H1 (cell line): Measurements from ENCODE around the gene EGF. TPM values are rescaled to one million over a fixed set of nuclear protein-coding genes. Genes with fewer than 3 reads are reported as not detected.

Source experiments
- CTCF ChIA-PET: fragments of 300-600 bp; sonication (Branson Sonifier 250); formaldehyde crosslinking; loops from one replicate; lab custom pipeline; 2021; ENCODE audit not compliant: partially characterized antibody; lab: Charles Lee
- POLR2A ChIA-PET: fragments of 300-600 bp; sonication (Branson Sonifier 250); formaldehyde crosslinking; loops from one replicate; lab custom pipeline; 2021; ENCODE audit warnings: inconsistent platforms; ENCODE audit not compliant: partially characterized antibody; lab: Charles Lee
- DNase-seq, 2 experiments: peaks; one replicate each; pipeline versions ENCODE4 v3.0.0 to v3.0.0-alpha.2; 2010 to 2022; ENCODE audit warnings: low spot score in 2 of 2, low read depth in 1 of 2, mixed read lengths in 1 of 2
- FAIRE-seq: peaks from 2 replicates; lab custom pipeline; 2011; peaks lifted over from hg19 to GRCh38; lab: Jason Lieb, UNC
- H2AFZ ChIP-seq: 2 replicates; pipeline ENCODE4 v1.8.1; 2012; ENCODE audit warnings: low read length, inconsistent platforms
- H2AK5ac ChIP-seq: 2 replicates; pipeline ENCODE4 v1.6.1; 2013; ENCODE audit warnings: low read depth, low read length
- H2BK120ac ChIP-seq: replicated peaks from 2 replicates; pipeline ENCODE3; 2013; ENCODE audit warnings: low read depth, low read length, inconsistent platforms
- H2BK12ac ChIP-seq: 2 replicates; pipeline ENCODE4 v1.6.1; 2013; ENCODE audit warnings: low read depth, low read length
- H2BK15ac ChIP-seq: 2 replicates; pipeline ENCODE4 v1.6.1; 2013; ENCODE audit warnings: low read length
- H2BK20ac ChIP-seq: 2 replicates; pipeline ENCODE4 v1.6.1; 2013; ENCODE audit warnings: low read length
- H2BK5ac ChIP-seq: 2 replicates; pipeline ENCODE4 v1.6.1; 2013; ENCODE audit warnings: low read depth, low read length
- H3K14ac ChIP-seq: 2 replicates; pipeline ENCODE4 v1.6.1; 2013; ENCODE audit warnings: inconsistent platforms; ENCODE audit not compliant: insufficient read length
- H3K18ac ChIP-seq: 2 replicates; pipeline ENCODE4 v1.6.1; 2013; ENCODE audit warnings: low read length; ENCODE audit errors: extremely low read depth
- H3K23ac ChIP-seq: 2 replicates; pipeline ENCODE4 v1.6.1; 2013; ENCODE audit warnings: inconsistent platforms; ENCODE audit not compliant: insufficient read length
- H3K23me2 ChIP-seq: 2 replicates; pipeline ENCODE4 v1.6.1; 2013; ENCODE audit warnings: low read depth, low read length
- H3K27ac ChIP-seq: 2 replicates; pipeline ENCODE4 v1.6.1; 2011; ENCODE audit warnings: low read depth, low read length, inconsistent platforms
- H3K27me3 ChIP-seq, 4 experiments: replicated peaks in 1 of 4; 1 replicate in 1 of 4; 2 replicates in 3 of 4; pipeline versions ENCODE4 v1.6.1 to v1.8.1; 2011 to 2013; ENCODE audit warnings: low read length in 3 of 4, mild to moderate bottlenecking in 3 of 4, inconsistent platforms in 2 of 4, mixed read lengths in 2 of 4, moderate library complexity in 1 of 4; ENCODE audit not compliant: control insufficient read depth in 3 of 4, insufficient read depth in 3 of 4; ENCODE audit errors: extremely low read depth in 1 of 4
- H3K36me3 ChIP-seq, 4 experiments: 2 replicates each; pipeline versions ENCODE4 v1.6.1 to v1.8.1; 2011 to 2013; ENCODE audit warnings: mild to moderate bottlenecking in 4 of 4, low read length in 3 of 4, moderate library complexity in 2 of 4, control low read depth in 1 of 4, inconsistent platforms in 1 of 4; ENCODE audit not compliant: insufficient read depth in 4 of 4, control insufficient read depth in 2 of 4
- H3K4ac ChIP-seq: replicated peaks from 2 replicates; pipeline ENCODE3; 2013; ENCODE audit warnings: low read length, low read depth, mixed read lengths, inconsistent platforms; ENCODE audit not compliant: insufficient read length
- H3K4me1 ChIP-seq, 4 experiments: replicated peaks in 1 of 4; 1 replicate in 1 of 4; 2 replicates in 3 of 4; pipeline versions ENCODE4 v1.6.1 to v1.8.1; 2011 to 2013; ENCODE audit warnings: low read length in 3 of 4, inconsistent platforms in 2 of 4, mixed read lengths in 1 of 4; ENCODE audit not compliant: insufficient read depth in 4 of 4, control insufficient read depth in 3 of 4
- H3K4me2 ChIP-seq, 2 experiments: 2 replicates each; pipeline versions ENCODE4 v1.6.1 to v1.8.1; 2011 to 2013; ENCODE audit warnings: low read depth in 2 of 2, low read length in 2 of 2, control low read depth in 1 of 2, inconsistent platforms in 1 of 2, mild to moderate bottlenecking in 1 of 2; ENCODE audit not compliant: insufficient read depth in 1 of 2
- H3K4me3 ChIP-seq, 4 experiments: fragments of 200-600, 300-600 bp in 1 of 4; sonication (generic), shearing (Covaris generic), sonication (Bioruptor Twin) in 1 of 4; 2 replicates each; pipeline versions ENCODE4 v1.5.1 to v1.8.1; 2011 to 2016; ENCODE audit warnings: low read length in 4 of 4, low read depth in 3 of 4, control low read depth in 2 of 4, inconsistent platforms in 2 of 4, mild to moderate bottlenecking in 2 of 4, mixed read lengths in 1 of 4, moderate library complexity in 1 of 4; ENCODE audit not compliant: insufficient read depth in 2 of 4; ENCODE audit errors: extremely low read depth in 1 of 4
- H3K56ac ChIP-seq: replicated peaks from 2 replicates; pipeline ENCODE3; 2013; ENCODE audit warnings: low read depth, mild to moderate bottlenecking, mixed read lengths, low read length, inconsistent platforms; ENCODE audit not compliant: insufficient read length
- H3K79me1 ChIP-seq: 2 replicates; pipeline ENCODE4 v1.6.1; 2013; ENCODE audit warnings: low read depth, low read length, control low read depth
- H3K79me2 ChIP-seq, 2 experiments: 2 replicates each; pipeline versions ENCODE4 v1.6.1 to v1.8.1; 2012 to 2013; ENCODE audit warnings: low read length in 2 of 2, mild to moderate bottlenecking in 2 of 2, inconsistent platforms in 1 of 2; ENCODE audit not compliant: insufficient read depth in 2 of 2, control insufficient read depth in 1 of 2
- H3K9ac ChIP-seq, 4 experiments: replicated peaks in 1 of 4; 1 replicate in 1 of 4; 2 replicates in 3 of 4; pipeline versions ENCODE4 v1.6.1 to v1.8.1; 2011 to 2013; ENCODE audit warnings: low read depth in 3 of 4, low read length in 3 of 4, control low read depth in 2 of 4, mild to moderate bottlenecking in 2 of 4, moderate library complexity in 2 of 4, inconsistent platforms in 1 of 4; ENCODE audit errors: extremely low read depth in 1 of 4
- H3K9me3 ChIP-seq, 2 experiments: 2 replicates each; pipeline versions ENCODE4 v1.6.1 to v1.8.1; 2012 to 2013; ENCODE audit warnings: mild to moderate bottlenecking in 2 of 2, moderate library complexity in 2 of 2, control low read depth in 1 of 2, inconsistent platforms in 1 of 2, low read depth in 1 of 2, low read length in 1 of 2, mixed read lengths in 1 of 2; ENCODE audit not compliant: insufficient read depth in 2 of 2
- H4K20me1 ChIP-seq, 2 experiments: replicated peaks in 1 of 2; 2 replicates each; pipeline versions ENCODE3 to v1.8.1; 2011 to 2013; ENCODE audit warnings: inconsistent platforms in 2 of 2, low read length in 2 of 2, mild to moderate bottlenecking in 1 of 2; ENCODE audit not compliant: insufficient read depth in 2 of 2, control insufficient read depth in 1 of 2
- H4K5ac ChIP-seq: 2 replicates; pipeline ENCODE4 v1.6.1; 2013; ENCODE audit warnings: low read length, low read depth, mixed read lengths, inconsistent platforms; ENCODE audit not compliant: insufficient read length
- H4K8ac ChIP-seq: 2 replicates; pipeline ENCODE4 v1.8.0; 2013; ENCODE audit warnings: mild to moderate bottlenecking, moderate library complexity, low read length, inconsistent platforms; ENCODE audit not compliant: insufficient read depth; ENCODE audit errors: extremely low read depth
- H4K91ac ChIP-seq: replicated peaks from 2 replicates; pipeline ENCODE3; 2013; ENCODE audit warnings: low read length, mixed read lengths, inconsistent platforms; ENCODE audit not compliant: insufficient read length
- EGR1 ChIP-seq: IDR thresholded peaks from 2 replicates; pipeline ENCODE4 v1.6.1; 2011; ENCODE audit warnings: low read depth, low read length, borderline replicate concordance
- JUND ChIP-seq: IDR thresholded peaks from 2 replicates; pipeline ENCODE4 v1.6.1; 2011; ENCODE audit warnings: mild to moderate bottlenecking, improper control_type of control experiment, low read length
- TAF7 ChIP-seq: optimal IDR thresholded peaks from 2 replicates; pipeline ENCODE3; 2011; ENCODE audit warnings: low read depth, mild to moderate bottlenecking, inconsistent platforms, low read length, moderate library complexity, borderline replicate concordance
- WGBS, 2 experiments: shearing (Covaris generic) in 1 of 2; methylation state at CpG; one replicate each; pipeline versions ENCODE4 v1.1.6 to v1.1.7; 2013 to 2015; ENCODE audit warnings: low lambda C conversion rate in 2 of 2, mixed read lengths in 2 of 2, inconsistent platforms in 1 of 2, low coverage in 1 of 2, missing lambda C conversion rate in 1 of 2; ENCODE audit not compliant: insufficient replicate concordance in 2 of 2, insufficient coverage in 1 of 2, insufficient read length in 1 of 2; ENCODE audit errors: extremely low coverage in 1 of 2, missing lambda C conversion rate in 1 of 2; 5-methylcytosine and 5-hydroxymethylcytosine counted together
- polyA plus RNA-seq, 7 experiments: library from polyadenylated mRNA; depleted of rRNA in 3 of 7; stranded (reverse) in 5 of 7; unstranded in 2 of 7; fragments of >200 nt in 5 of 7; fragments of 200-250 nt in 2 of 7; gene quantifications; 1 replicate in 5 of 7; 2 replicates in 1 of 7; 4 replicates in 1 of 7; pipeline versions ENCODE4 v1.2.1 to v1.2.3, GENCODE V29; 2011 to 2013; ENCODE audit warnings: missing spikeins in 2 of 7, mixed read lengths in 2 of 7
- total RNA-seq: library from RNA; stranded (reverse); fragmentation: NEBNext Ultra II Directional; extraction: Animal tissue kit (Norgen Biotek cat#: 25700); gene quantifications from 2 replicates; pipeline ENCODE4 v1.2.1, GENCODE V29; 2021

The EGF gene
- total and polyA plus RNA-seq, 2 of the 8 experiments (the other 6 are each of a cell fraction or from before 2014, with no cell fraction given) = 1.5 to 2.6 TPM

DNA sequence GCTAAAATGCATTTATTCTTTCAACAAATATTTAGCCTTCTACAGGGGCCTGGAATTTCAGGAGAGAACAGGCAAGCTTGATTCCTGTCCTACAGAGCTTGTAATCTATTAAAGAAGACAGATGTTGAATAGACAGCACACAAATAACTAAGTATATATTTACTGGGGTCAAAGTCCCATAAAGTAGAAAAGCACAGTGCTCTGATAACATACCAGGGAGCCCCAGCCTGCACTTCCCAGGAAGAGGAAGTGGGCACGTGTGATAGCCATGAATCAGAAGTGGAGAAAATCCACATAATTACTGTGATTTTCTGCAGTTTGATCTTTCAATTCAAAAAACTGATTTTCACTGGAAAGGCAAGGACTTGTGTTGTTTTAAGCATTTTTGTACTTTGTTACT, 129.1 kb downstream of the EGF start:
- H3K14ac ChIP-seq = no peak overlapping the region
- DNase-seq (no peak), FAIRE-seq (no peak)
- H3K4ac ChIP-seq = no peak overlapping the region
- H3K4me2 ChIP-seq = no peak overlapping the region
- H4K5ac ChIP-seq = no peak overlapping the region
- H3K27me3 ChIP-seq = no peaks in the 10 kb centered on the region
- H3K18ac ChIP-seq = no peak overlapping the region
- H2AFZ ChIP-seq = no peak overlapping the region
- CTCF ChIA-PET = interaction anchor here (0.6 to 2.4 kb wide), 4 partner anchors 8 to 468 kb away, joined by 3 to 7 read pairs (median 5); no protein-coding TSS in a partner anchor
- H4K20me1 ChIP-seq = no peaks in the 10 kb centered on the region
- H3K79me1 ChIP-seq = no peaks in the 10 kb centered on the region
- no peak overlapping the region for H2BK5ac ChIP-seq
- no peak overlapping the region for H2BK20ac ChIP-seq
- no peak overlapping the region for H3K56ac ChIP-seq
- no peak overlapping the region for H2BK12ac ChIP-seq
- H3K23ac ChIP-seq = no peak overlapping the region
- H3K36me3 ChIP-seq = peaks cover 0 to 4% (median 0%) of the 10 kb centered on the region in 4 experiments; a peak in 1 of 8 replicates
- H3K4me3 ChIP-seq = no peak overlapping the region
- H3K23me2 ChIP-seq = no peaks in the 10 kb centered on the region
- no peak for TF ChIP-seq TAF7
- no peak for TF ChIP-seq EGR1
- TF ChIP-seq JUND = no peak
- TF ChIP-seq, all 59 proteins: peak for 0
- H2AK5ac ChIP-seq = no peak overlapping the region
- H3K27ac ChIP-seq = no peak overlapping the region
- POLR2A ChIA-PET = no interaction called here
- no peaks in the 10 kb centered on the region for H3K4me1 ChIP-seq
- H3K79me2 ChIP-seq = no peaks in the 10 kb centered on the region
- 94% methylated on average over 1 of the region's 1 CpG; no CpG with 5 or more reads in 1 of the 2 experiments for WGBS, 2 experiments
- no peak overlapping the region for H2BK120ac ChIP-seq
- H2BK15ac ChIP-seq = no peak overlapping the region
- H4K91ac ChIP-seq = no peak overlapping the region
- no peak overlapping the region for H4K8ac ChIP-seq
- H3K9me3 ChIP-seq = no peaks in the 10 kb centered on the region
- H3K9ac ChIP-seq = no peak overlapping the region
